NCI-H510A (cell line): ENCODE results near the gene STAT5B.

Experiments used
- DNase-seq: peaks from one replicate; lab custom pipeline; 2025; lab: John Stamatoyannopoulos, UW

STAT5B gene

DNA sequence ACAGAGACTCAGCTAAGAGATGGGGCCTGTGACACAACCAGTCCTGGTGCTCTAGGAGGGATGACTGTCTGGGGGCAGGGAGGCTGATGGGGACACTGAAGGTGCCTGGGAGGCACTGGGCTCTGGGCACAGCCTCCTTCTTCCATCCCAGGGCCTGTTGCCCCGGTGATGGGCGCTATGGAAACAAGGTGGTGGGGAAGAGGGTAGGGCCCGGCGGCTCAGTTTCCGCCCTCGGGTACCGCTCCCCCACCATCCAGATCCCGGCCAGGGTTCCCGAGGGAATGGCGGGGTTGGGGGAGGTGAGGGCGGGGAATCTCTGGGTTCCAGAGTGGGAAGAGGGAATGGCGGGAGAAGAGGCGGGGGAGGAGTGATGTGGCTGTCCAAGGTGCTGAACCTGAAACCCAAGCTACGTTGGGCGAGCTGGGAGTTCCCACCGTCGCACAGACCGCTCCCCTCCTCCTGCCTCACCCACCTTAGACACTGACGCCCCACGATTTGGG, 96.2 kb downstream of the STAT5B start:
- DNase-seq, result no peak

DNA sequence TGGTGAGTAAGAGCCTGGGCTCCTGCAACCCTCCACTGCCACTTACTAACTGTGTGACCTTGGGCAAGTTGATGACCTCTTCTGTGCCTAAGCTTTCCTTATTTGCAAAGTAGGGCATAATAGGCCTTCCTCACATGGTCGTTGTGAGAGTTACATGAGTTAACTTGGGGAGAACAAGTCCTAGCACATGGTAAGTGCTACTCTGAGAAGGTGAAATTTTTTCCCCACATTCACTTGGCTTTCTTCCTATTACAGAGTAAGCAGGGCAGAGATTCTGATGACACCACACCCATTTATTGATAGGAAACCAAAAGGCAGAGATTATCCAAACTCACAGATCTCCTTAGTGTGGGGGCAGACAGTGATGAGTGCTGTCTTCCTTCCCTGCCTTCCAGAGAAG, 96.9 kb downstream of the STAT5B start:
- DNase-seq, result no peak

DNA sequence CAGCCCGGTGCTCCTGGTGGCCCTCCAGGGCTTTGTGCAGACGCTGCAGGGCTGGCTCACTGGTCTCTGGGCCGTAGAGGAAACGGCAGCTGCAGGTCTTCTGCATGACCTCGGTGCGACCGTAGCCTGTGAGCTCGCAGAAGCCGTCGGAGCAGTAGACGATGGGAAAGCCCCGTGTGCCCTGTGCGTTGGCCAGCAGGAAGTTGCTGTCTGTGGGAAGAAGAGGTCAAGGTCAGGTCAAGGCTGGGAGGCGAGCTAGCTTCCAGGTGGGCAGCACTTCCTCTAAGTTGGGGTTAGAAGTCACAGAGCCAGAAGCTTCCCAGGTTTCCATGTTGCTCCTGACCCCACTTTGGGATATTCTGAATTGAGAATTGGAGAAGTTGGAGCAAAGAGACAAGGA, 97.4 kb downstream of the STAT5B start:
- no peak for DNase-seq

DNA sequence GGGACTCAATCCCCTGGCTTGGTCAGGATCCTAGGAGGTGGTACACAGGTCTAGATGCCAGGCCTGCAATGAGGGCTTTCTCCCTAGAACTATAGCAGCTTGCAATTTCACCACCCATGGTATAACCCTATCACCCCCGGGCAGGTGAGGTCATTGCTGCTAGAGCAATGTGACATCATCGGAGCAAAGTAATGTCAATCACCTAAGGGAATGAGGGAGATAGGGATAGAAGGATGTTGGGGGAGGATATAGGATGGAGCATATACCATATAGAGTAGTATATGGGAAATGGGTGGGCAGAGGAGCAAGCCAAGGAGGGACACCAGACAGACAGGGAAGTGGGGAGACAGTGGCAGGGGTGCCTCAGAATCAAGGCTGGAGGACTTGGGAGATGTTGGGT, 98.5 kb downstream of the STAT5B start:
- no peak for DNase-seq

DNA sequence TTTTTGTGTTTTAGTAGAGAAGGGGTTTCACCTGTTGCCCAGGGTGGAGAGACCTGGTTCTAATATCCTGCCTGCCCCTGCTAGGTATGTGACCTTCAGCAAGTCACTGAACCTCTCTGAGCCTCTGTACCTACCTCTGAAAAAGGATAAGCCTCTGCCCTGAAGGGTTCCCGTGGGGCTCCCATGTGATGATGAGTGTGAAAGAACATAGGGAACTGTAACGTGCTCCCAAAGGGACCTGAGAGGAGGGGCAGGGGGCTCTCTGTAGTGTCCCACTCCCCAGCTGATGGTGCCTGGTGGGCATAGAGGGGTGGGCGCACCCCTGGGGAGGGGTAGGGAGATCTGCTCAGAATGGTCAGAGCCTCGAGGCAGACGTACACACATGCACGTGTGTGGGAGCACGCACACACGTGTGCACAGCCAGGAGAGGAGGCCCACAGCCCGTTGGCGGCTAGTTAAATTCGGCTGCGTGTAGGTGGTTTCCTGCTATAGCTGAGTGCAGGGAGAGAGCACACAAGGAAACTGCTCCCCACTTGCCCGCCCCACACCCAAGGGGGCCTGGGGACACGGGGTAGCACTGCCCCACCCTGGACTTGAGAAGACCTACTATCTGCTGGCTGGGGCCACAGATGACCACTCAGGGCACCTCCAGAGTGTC, 101.9 kb downstream of the STAT5B start:
- no peak for DNase-seq

DNA sequence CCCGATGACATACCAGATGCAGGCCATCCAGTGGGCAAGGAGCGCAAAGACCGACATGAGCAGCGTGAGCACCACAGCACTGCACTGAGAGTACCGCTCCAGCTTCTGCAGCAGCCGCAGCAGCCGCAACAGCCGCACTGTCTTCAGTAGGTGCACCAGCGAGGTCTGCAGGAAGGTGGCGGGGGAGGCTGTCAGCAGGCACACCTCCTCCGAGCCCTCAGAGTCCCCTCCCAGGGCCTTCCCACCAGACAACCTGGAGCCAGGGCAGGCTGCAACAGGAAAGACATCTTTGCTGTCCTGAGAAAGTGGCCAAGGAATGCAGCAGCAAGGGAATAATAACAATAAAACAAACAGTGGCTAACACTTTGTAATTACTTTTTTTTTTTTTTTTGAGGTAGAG, 104.4 kb downstream of the STAT5B start:
- DNase-seq, result no peak

DNA sequence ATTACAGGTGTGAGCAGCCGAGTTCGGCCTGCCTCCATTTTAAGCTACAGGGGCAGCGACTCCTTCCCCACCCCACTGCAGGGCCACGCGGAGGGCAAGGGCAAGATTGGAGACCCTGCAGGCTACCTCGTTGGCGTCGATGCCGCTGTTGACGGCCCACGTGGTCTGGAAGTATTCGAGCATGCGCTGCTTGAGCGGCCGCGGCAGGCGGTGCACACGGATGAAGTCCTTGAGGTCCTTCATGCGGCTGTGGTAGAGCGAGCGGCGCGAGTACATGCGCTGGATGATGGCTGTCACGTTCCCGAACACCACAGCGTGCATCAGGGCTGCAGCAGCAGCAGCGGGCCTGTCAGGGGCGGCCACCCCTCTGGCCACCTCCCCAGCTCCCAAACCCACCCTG, 106.8 kb downstream of the STAT5B start:
- DNase-seq, result no peak

DNA sequence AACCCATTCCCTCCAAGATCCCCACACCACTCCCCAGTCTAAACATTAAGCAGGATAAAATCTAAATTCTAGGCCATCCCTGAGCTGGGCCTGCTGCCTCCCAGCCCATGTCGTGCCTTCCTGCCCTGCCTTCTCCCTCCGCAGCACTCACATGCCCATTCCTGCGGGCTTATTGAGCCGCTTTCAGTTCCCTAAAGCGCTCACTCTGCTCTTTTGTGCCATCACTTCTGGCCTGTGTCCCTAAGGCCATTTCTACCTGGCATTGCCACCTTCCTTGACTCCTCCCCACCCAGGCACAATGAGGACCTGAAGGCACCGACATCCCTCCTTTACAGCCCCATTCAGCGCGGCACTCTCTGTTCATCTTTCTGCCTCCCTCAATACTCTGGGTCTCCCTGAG, 108.4 kb downstream of the STAT5B start:
- no peak for DNase-seq

DNA sequence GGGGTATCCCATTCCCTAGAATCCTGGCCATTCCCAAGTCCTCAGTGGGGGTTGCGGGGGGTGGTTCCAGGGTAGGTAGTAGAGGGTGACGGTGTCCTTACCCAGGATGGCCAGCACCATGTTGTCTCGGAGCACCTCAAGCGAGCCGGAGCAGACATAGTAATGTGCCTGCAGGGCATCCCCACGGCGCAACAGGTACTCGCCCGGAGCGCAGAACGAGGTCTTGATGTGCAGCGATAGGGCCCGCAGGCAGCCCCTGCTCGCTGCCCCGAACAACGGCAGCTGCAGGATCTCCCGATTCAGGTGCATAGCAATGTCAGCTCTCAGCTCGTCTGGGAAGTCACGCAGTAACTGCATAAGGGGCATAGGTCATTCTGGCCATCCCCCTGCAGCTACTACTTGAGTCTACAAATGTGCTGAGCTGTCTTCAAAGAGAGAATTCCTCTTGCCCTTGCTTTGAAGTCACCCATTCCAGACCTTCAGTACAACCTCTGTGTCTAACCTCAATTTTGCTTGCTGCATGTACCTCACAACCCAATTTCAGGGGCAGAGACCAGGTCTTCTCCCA, 109.9 kb downstream of the STAT5B start:
- no peak for DNase-seq

DNA sequence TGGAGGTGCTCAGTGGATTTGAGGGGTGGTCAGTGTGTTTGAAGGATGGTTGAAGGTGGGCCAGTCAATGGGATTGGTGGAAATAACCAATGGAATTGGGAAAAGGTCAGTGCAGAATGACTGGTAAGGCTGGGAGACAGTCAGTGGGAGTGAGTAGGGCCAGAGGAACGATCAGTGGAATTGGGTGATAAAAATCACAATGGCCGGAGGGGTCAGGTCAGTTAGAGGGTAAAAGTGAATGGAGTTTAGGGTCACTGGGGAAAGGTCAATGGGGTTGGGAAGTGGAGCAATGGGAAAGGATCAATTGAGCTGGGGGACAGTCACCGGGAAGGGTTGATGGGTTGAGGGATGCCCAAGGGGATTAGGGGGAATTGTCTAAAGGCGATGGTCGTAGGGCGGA, 110.4 kb downstream of the STAT5B start:
- DNase-seq, result no peak

DNA sequence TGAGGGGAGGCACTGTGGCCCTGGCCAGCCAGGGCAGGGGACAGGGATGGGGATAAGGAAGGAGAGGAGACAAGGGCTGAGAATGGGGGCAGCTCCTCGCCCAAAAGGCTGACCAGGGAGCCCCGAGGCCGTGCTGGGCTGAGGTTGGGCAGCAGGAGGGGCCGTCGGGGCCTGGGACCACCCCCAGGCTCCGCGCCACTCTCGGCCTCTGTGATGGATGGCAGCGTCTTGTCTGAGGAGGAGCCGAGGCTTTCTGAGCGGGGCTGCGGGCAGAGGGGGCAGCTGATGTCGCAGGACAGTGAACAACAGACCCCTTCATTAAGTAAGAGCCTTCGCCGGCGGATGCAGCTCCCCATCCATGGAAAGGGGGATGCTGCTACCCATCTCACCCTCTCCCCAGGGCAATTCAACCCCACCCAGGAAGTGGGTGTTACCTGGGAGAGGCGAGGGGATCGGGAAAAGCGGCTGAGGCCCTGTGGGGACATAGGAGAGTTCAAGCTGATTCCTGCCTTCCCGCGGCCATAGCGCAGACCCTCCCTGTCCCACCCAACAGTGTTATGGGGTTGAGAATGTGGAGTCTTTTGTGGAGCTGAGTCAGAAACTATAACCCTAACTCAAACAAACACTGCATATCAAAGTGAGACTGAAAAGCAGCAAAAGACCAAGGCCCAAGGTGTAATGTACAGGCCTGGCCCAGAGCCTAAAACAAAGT, 112.3 kb downstream of the STAT5B start:
- DNase-seq, result no peak

DNA sequence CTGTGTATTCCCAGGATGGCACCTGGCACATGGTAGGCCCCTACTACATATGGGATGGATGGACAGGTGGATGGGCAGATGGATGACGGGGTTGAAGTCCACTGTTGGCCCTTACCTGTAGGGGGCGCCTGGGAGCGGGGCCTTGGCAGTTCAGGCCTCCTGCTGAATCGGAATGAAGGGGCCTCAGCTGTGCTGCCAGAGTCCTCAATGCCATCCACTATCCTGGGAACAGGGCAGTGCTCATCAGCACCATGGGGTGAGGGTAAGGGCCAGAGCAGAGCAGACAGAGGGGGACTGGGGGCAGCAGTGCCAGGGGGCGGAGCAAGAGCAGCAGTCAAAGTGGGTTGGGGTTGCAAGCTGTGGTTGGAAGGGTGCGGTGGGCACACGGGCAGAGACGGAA, 113.1 kb downstream of the STAT5B start:
- DNase-seq, result no peak

DNA sequence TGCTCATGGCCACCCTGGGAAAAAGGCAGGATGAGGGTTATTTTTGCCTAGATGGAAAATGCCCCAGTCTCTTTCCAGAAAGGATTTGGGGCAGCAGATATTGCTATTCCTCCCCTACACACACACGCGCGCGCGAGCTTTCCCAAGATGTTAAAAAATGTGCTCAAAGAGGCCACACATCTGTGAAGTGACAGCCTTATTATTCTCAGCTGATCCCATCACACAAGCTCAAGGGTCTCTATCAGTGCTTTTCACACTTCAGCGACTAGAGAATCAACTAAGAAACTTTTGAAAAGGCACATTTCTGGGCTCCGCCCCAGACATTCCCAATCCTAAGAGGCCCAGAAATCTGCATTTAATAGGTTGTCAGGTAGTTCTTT, 115.7 kb downstream of the STAT5B start:
- DNase-seq, result no peak

DNA sequence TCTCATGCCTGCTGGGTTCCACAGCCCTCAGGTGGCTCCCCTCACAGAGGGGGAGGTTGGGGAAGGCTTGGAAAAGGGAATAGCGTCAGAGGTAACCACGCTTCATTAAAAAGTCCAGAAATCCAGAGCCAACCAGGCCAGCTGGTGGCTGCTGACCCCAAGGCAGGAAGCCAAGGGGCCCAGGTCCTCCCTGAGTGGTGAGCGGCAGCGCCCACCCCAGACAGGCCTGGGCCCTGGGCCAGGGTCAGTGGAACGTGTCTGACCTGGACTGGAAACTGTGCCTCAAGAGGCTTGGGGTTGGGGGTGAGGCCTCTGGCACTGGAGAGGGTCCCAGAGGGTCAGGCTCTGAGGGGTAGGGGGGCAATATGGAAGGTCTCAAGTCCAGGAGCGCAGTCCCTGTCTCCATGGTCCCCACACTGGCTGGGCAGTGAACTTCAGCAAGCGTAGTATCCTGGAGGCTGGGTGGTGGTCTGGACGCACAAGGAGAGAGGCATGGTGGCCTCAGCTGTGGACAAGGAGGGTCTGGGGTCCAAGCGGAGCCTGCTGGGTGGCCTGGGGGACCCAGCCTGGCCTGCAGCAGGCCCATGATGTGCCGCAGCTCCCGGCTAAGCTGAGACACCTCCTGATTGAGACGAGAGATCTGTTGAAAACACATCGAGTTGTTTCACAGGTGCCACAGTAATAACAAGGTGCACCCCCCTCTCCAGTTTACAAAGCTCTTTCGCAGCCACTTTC, 116.2 kb downstream of the STAT5B start:
- DNase-seq, result no peak

DNA sequence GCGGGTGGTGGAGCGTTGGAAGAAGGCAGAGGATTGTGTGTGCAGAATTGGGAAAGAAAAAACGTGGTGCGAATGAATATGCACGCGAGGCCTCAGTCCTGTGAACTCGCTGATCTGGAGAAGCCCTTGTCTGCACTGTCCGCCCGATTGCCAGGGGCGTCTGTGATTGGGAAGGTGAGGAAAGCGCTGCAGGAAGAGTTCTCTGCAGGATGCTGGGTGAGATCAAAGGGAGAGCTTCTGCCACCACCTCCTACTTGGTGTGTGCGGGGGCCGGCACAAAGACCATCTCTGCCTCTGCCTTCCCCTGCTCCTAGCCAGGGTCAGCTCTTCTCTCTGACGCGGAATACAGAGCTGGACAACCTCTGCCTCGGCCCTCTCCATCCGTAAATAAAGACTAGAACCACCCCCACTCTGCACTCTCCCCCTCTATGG, 120.6 kb downstream of the STAT5B start:
- no peak for DNase-seq

DNA sequence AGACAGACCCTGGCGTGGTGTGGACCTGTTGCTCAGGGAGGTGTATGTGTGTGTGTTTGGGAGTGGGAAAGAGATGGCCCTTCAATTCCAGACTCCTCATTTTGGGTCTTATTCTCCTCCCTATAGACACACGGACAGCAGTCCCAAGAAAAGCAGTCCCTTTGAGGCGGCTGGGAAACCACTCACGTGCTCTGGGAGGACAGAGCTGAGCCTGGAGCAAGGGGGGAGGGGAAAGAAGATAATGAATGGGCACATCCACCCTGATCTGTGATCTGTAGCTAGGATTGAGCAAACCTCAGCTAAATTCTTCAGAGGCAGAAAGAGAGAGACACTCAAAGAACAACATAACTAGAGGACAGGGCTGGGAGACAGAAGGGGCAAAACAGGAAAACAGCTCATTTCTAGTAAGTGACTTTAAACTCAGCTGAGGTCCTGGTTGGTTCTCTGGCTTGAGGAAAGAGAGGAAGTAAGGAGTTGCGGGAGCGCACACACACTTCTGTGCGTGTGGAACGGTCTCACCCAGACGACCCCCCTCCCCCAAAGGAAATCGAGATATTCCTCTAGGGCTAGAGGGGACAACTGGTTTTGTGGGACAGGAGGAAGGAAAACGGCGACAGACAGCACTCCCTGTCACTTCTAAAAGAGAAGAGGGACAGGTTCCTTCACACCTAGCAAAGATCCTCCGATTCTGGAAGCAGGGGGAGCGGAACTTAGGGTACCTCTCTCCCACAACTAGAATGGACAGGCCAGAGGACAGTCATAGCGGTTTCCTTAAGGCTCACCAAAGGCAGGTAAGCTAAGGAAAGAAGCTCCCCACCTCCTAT, 122.1 kb downstream of the STAT5B start:
- DNase-seq, result no peak
